Measurements from ENCODE around the gene PDK1. TPM values are rescaled to one million over a fixed set of nuclear protein-coding genes. Genes with fewer than 3 reads are reported as not detected.
A peak's percentile ranks its signal among the peaks of the same experiment; 100 is the strongest.
"Not testable (repeated sequence)": the region's sequence is repeated elsewhere in the genome, so short reads cannot be mapped to it uniquely, and the experiment has no call there.

The PDK1 gene
- total RNA-seq, 2 donors from 2014 or later, result 24.7 to 27.3 TPM

DNA sequence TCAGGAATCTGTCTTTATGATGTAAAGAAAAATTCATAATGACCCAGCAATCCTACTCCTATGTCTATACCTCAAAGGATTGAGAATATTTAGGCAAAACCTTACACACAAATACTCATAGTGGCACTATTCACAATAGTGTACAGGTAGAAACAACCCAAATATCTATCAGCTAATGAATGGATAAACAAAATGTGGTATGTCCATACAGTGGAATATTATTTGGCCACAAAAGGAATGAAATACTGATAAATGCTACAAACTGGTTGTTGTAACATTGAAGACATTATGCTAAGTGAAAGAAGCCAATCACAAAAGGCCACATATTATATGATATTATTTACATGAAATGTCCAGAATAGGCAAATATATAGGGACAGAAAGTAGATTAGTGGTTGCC lies 24.7 kb downstream of the PDK1 start:
- Mint-ChIP-seq H3K27ac (no peak overlapping the region), H3K4me1 (peaks cover 12% of the 10 kb centered on the region), H3K27me3 (ENCODE audit: insufficient read depth) (no peaks in the 10 kb centered on the region), H3K36me3 (ENCODE audit: low read depth) (peaks cover 44% of the 10 kb centered on the region), H3K9me3 (peaks cover 38% of the 10 kb centered on the region), H3K4me3 (no peak overlapping the region)
- H3K27me3 ChIP-seq (ENCODE audit: control insufficient read depth, insufficient read depth, low read length, poor library complexity, severe bottlenecking), result no peaks in the 10 kb centered on the region
- H3K9ac ChIP-seq (ENCODE audit: extremely low read depth, low read length, poor library complexity, severe bottlenecking), result no peak overlapping the region
- H3K4me3 ChIP-seq (ENCODE audit: low read length), result peak overlapping the region; percentile 62
- peaks cover 45% of the 10 kb centered on the region for H3K9me3 ChIP-seq (ENCODE audit: control insufficient read depth, low read length)
- no peak for DNase-seq
- no peak for TF ChIP-seq CTCF (conservative IDR thresholded peaks at IDR 0.05)
- H3K4me1 ChIP-seq (ENCODE audit: control insufficient read depth, insufficient read depth, low read length), result no peaks in the 10 kb centered on the region
- H3K36me3 ChIP-seq (ENCODE audit: control insufficient read depth, insufficient read depth, low read length), result peaks cover 44% of the 10 kb centered on the region
- no peak overlapping the region for H3K27ac ChIP-seq (ENCODE audit: low read depth, low read length)

DNA sequence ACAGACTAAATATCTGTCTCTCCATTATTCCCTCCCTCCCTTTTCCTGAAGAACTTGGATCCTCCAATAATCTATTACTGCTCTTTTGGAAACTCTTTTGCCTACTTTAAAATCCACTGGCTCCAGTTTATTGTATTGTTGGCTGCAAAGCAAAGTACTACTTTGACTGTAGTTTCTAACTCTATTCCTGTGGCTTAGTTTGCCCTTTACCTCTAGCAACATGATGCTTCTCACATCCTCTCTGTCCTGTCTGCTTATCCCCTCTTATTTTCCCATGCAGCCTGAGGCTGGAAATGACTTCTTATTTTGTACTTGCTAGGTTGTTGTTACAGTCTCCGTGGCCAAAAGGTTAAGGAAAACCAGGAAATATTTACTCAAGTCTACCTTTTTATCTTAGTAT lies 26.8 kb downstream of the PDK1 start:
- peaks cover 12% of the 10 kb centered on the region for H3K4me1 Mint-ChIP-seq
- no peak overlapping the region for H3K9ac ChIP-seq (ENCODE audit: extremely low read depth, low read length, poor library complexity, severe bottlenecking)
- H3K36me3 Mint-ChIP-seq (ENCODE audit: low read depth), result peaks cover 52% of the 10 kb centered on the region
- peaks cover 44% of the 10 kb centered on the region for H3K9me3 ChIP-seq (ENCODE audit: control insufficient read depth, low read length)
- peaks cover 27% of the 10 kb centered on the region for H3K9me3 Mint-ChIP-seq
- no peaks in the 10 kb centered on the region for H3K4me1 ChIP-seq (ENCODE audit: control insufficient read depth, insufficient read depth, low read length)
- no peak overlapping the region for H3K4me3 Mint-ChIP-seq
- no peaks in the 10 kb centered on the region for H3K27me3 ChIP-seq (ENCODE audit: control insufficient read depth, insufficient read depth, low read length, poor library complexity, severe bottlenecking)
- no peak overlapping the region for H3K4me3 ChIP-seq (ENCODE audit: low read length)
- H3K27ac ChIP-seq (ENCODE audit: low read depth, low read length), result no peak overlapping the region
- no peak for DNase-seq
- H3K36me3 ChIP-seq (ENCODE audit: control insufficient read depth, insufficient read depth, low read length), result peaks cover 57% of the 10 kb centered on the region
- WGBS, 2 experiments (ENCODE audit: insufficient coverage in 1 of 2, insufficient read length in 1 of 2), result 100% methylated on average over 1 of the region's 1 CpG; no CpG with 5 or more reads in 1 of the 2 experiments
- H3K27ac Mint-ChIP-seq, result no peak overlapping the region
- TF ChIP-seq CTCF (conservative IDR thresholded peaks at IDR 0.05), result no peak
- H3K27me3 Mint-ChIP-seq (ENCODE audit: insufficient read depth), result no peaks in the 10 kb centered on the region

DNA sequence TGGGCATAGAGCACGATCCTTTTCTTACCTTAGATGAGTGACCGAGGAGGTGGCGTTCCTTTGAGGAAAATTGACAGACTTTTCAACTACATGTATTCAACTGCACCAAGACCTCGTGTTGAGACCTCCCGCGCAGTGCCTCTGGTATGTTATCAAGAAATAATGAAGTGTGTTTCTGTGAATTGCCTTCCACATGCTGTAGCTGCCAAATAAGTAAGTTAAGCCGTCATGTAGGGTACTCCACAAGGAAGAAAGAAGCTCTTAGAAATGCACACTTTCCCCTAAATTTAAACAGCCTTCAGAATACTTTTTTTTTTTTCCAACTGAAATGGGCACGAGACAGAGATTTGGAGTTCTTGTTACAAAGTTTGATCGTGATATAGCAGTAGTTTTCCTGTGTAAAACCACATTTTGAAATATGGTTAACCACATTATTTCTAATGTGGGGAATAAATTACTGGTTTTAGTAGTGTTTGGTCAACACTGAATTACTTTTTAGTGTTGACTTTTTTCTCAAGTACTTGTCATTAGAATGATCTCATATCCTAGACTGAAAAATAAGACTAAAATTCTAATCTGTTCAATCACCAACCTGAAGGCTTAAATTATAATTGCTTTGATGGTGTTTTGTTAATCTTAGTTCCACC lies 30.5 kb downstream of the PDK1 start:
- no peaks in the 10 kb centered on the region for H3K4me1 ChIP-seq (ENCODE audit: control insufficient read depth, insufficient read depth, low read length)
- Mint-ChIP-seq H3K27me3 (ENCODE audit: insufficient read depth) (no peaks in the 10 kb centered on the region), H3K4me3 (no peak overlapping the region), H3K36me3 (ENCODE audit: low read depth) (peaks cover 65% of the 10 kb centered on the region), H3K27ac (no peak overlapping the region), H3K4me1 (peaks cover 3% of the 10 kb centered on the region), H3K9me3 (peaks cover 24% of the 10 kb centered on the region)
- peaks cover 60% of the 10 kb centered on the region for H3K36me3 ChIP-seq (ENCODE audit: control insufficient read depth, insufficient read depth, low read length)
- H3K9me3 ChIP-seq (ENCODE audit: control insufficient read depth, low read length), result peaks cover 34% of the 10 kb centered on the region
- DNase-seq, result no peak
- no peaks in the 10 kb centered on the region for H3K27me3 ChIP-seq (ENCODE audit: control insufficient read depth, insufficient read depth, low read length, poor library complexity, severe bottlenecking)
- H3K27ac ChIP-seq (ENCODE audit: low read depth, low read length), result no peak overlapping the region
- 98% methylated on average over 8 to 9 of the region's 9 CpGs for WGBS, 2 experiments (ENCODE audit: insufficient coverage in 1 of 2, insufficient read length in 1 of 2)
- H3K4me3 ChIP-seq (ENCODE audit: low read length), result no peak overlapping the region
- no peak overlapping the region for H3K9ac ChIP-seq (ENCODE audit: extremely low read depth, low read length, poor library complexity, severe bottlenecking)
- no peak for TF ChIP-seq CTCF (conservative IDR thresholded peaks at IDR 0.05)

DNA sequence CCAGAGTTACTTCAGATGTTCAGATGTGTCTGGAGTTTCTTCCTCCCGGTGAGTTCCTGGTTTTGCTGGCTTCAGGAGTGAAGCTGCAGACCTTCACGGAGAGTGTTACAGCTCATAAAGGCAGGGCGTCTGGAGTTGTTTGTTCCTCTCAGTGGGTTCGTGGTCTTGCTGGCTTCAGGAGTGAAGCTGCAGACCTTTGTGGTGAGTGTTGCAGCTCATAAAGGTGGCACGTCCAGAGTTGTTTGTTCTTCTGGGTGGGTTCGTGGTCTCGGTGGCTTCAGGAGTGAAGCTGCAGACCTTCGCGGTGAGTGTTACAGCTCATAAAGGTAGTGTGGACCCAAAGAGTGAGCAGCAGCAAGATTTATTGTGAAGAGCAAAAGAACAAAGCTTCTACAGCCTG lies 31.3 kb downstream of the PDK1 start:
- Mint-ChIP-seq H3K36me3 (ENCODE audit: low read depth) (peaks cover 61% of the 10 kb centered on the region), H3K9me3 (peaks cover 25% of the 10 kb centered on the region)
- H3K9ac ChIP-seq (ENCODE audit: extremely low read depth, low read length, poor library complexity, severe bottlenecking); H3K27me3 ChIP-seq (ENCODE audit: control insufficient read depth, insufficient read depth, low read length, poor library complexity, severe bottlenecking); DNase-seq; H3K27ac Mint-ChIP-seq; H3K4me3 ChIP-seq (ENCODE audit: low read length); H3K4me1 ChIP-seq (ENCODE audit: control insufficient read depth, insufficient read depth, low read length); H3K4me3 Mint-ChIP-seq; H3K4me1 Mint-ChIP-seq; H3K27ac ChIP-seq (ENCODE audit: low read depth, low read length); H3K27me3 Mint-ChIP-seq (ENCODE audit: insufficient read depth): not testable (repeated sequence)
- 97 to 100% methylated on average over 4 to 9 of the region's 9 CpGs for WGBS, 2 experiments (ENCODE audit: insufficient coverage in 1 of 2, insufficient read length in 1 of 2)
- peaks cover 34% of the 10 kb centered on the region for H3K9me3 ChIP-seq (ENCODE audit: control insufficient read depth, low read length)
- peaks cover 53% of the 10 kb centered on the region for H3K36me3 ChIP-seq (ENCODE audit: control insufficient read depth, insufficient read depth, low read length)

All from endodermal cell (in vitro differentiated cells).